NCI-H2227 (cell line): ENCODE measurements around the gene PTPN18.

ENCODE experiments used
- DNase-seq: peaks from one replicate; lab custom pipeline; 2025; ENCODE audit not compliant: unreplicated experiment; lab: John Stamatoyannopoulos, UW

Gene PTPN18

GRCh38 chr2:130363479-130363878, 7.6 kb downstream of the PTPN18 start:
- DNase-seq = no peak

GRCh38 chr2:130365075-130365474, 9.2 kb downstream of the PTPN18 start:
- DNase-seq = no peak

- DNase-seq = no peak
Measured at GRCh38 chr2:130365963-130366362, 10.1 kb downstream of the PTPN18 start.

GRCh38 chr2:130366720-130367119, 10.9 kb downstream of the PTPN18 start:
- DNase-seq = no peak

- DNase-seq = no peak
Measured at GRCh38 chr2:130368786-130369185, 12.9 kb downstream of the PTPN18 start.

- no peak for DNase-seq
Measured at GRCh38 chr2:130369311-130369964, 13.6 kb downstream of the PTPN18 start.

- DNase-seq = no peak
Measured at GRCh38 chr2:130369965-130370341, 14.1 kb downstream of the PTPN18 start.

- no peak for DNase-seq
Measured at GRCh38 chr2:130370490-130370889, 14.6 kb downstream of the PTPN18 start.

- peak; percentile 81 for DNase-seq
Measured at GRCh38 chr2:130371723-130372054, 15.8 kb downstream of the PTPN18 start.

GRCh38 chr2:130372055-130372832, 16.4 kb downstream of the PTPN18 start:
- peak; percentile 96 for DNase-seq

- DNase-seq = peak; percentile 26
Measured at GRCh38 chr2:130372833-130373807, 17.3 kb downstream of the PTPN18 start.

GRCh38 chr2:130373808-130374365, 18.0 kb downstream of the PTPN18 start:
- no peak for DNase-seq

GRCh38 chr2:130374587-130375290, 18.9 kb downstream of the PTPN18 start:
- DNase-seq = no peak

GRCh38 chr2:130375291-130376266, 19.7 kb downstream of the PTPN18 start:
- no peak for DNase-seq

GRCh38 chr2:130376433-130377293, 20.8 kb downstream of the PTPN18 start:
- no peak for DNase-seq

- no peak for DNase-seq
Measured at GRCh38 chr2:130377491-130377890, 21.6 kb downstream of the PTPN18 start.

GRCh38 chr2:130378206-130378897, 22.5 kb downstream of the PTPN18 start:
- DNase-seq = no peak

- DNase-seq = no peak
Measured at GRCh38 chr2:130378898-130379214, 23.0 kb downstream of the PTPN18 start.
